Left forelimb (tissue), 1 donor: ENCODE results near the gene STEAP3.

ENCODE experiments used
- DNase-seq: peaks from one replicate; pipeline ENCODE4 v3.0.0-alpha.2; 2018; ENCODE audit warnings: low spot score

Gene STEAP3

DNA sequence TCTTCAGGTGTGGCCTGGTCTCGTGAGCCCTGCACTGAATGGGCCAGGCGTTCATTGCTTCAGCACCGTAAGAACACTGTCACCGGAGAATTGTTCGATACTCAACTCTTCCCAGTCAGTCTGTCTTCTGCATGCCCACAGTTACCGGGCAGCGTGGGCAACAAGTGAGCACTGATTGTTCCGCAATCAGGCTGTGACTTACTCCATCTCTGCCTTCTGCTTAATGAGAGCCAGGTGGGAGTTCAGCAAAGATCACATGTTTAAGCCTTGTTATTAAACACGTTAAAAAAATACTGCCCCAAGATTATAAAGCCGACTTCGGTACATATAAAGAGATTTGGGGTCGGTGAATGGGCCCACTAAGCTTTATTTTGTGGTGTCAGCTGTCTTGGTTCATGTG, 3.7 kb downstream of the STEAP3 start:
- DNase-seq = no peak

DNA sequence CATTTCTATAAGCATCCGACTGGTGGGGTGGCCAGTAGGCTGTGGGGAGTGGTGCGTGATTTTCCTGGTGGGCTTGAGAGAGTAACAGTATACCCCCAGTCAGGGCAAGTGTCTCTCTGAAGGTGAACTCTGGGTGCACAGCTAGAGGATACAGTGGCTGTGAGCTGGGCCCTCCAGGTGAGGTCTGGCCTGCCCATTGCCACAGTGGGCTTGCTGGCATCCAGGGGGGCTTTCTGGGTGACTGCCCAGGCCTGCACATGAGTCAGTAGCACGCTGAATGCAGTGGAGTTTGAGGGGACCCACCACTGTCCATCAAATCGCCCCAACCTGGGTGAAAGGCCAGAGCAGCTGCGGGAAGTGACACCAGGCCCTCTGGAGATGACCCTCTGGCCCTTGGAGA, 4.5 kb downstream of the STEAP3 start:
- no peak for DNase-seq

DNA sequence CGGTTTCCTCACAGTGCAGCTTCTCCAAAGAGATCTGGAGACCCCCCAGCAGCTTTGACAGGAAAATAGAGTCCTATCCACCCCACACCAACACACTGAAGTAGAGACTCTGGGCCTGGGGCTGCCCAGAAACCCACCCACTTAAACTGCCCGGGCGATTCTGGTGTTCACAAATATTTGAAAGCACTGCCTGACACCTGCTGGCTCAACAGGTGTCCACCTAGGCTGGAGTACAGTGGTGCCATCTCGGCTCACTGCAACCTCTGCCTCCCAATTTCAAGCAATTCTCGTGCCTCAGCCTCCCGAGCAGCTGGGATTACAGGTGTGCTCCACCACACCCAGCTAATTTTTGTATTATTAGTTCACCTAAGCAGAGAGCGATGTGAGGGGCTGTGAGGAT, 5.3 kb downstream of the STEAP3 start:
- DNase-seq = no peak

DNA sequence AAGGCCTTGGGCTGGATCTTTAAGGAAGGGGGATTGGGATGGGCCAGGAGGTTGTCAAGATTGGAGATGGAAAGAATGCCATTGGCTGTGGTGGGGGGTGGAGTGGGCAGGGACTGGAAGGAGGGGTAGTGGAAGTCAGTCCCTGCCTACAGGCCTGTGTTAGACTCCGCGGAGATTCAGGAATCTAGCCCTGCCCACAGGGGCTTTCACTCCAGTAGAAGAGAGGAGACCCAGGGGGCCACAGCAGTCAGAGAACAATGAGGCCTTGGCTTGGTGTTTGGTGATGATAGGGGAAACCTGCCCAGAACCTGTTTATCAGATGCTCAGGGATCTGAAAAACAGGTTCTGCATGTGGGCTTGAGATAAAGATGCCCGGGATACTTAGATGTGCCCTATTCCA, 6.1 kb downstream of the STEAP3 start:
- no peak for DNase-seq

DNA sequence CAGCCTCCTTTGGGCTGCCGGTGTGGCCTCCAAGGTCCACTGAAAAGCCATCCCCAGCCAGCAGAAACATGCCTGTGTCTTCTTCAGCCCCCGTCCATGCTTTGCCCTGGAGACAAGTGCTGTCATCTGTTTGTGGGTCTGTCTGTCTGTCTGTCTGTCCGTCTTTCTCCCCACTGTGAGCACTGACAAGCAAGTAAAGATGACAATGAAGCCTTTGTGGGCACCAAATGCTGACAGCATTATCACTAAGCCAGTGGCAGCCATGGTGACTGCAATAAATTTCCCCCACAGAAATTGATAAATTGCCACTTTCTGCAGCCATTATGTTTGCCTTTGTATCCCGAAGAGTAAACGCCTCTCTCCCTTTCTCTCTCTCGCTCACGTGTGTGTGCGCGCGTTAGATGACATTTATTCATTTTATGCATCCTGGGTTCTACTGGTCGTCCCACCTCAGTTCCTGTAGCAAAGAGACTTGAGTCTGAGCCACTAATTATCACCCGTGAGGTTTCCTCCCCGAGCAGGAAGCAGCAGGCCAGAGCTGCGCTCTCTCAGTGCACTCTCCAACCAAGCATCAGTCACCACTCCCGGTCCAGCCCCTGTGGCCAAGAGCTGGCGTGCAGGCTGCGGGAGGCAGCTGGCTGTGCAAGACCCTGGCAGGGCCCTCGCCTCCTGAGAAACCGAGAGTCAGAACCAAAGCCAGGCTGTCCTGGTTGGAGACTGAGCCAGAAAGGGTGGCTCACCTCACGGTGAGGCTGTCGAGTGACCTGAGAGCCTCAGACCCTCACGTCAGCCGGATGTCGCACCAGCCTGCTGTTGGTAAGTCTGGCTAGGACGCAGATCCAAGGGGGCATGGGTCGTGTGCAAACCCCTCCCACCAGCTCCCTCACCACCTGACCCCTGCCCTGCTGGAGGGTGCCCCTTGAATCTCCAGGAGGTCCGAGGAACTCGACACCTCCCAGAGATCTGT, 6.9 kb downstream of the STEAP3 start:
- no peak for DNase-seq

DNA sequence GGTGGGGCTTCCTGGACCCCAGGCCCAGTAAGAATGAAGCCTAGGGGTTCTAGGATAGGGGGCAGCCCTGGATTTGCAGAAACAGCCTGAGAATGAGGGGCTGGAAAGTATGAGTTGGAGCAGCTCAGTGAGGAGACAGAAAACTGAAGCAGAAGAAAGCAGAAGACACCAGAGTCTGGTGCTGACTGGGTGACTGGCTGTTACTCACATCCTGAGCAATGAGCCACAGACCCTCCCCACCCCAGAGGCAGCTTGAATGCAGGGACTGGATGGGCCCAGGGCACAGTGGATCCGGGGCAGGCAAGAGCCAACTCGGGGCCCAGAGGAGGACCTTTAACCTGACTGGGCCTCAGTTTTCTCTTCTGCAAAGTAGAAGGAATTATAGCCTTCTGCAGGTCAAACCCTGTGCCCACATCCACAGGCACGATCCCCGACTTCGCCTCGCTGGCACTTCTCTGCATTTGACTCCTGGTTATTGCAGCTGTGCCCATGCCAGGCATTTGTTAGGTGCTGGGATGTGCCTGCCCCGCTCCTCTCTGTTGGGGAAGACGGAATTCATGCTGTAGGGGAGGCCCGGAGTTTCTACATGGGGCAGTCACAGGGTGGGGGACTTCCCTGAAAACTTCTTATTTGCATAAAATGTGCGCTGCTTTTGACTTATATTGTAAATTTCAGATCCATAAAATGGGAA, 8.5 kb downstream of the STEAP3 start:
- DNase-seq = no peak

DNA sequence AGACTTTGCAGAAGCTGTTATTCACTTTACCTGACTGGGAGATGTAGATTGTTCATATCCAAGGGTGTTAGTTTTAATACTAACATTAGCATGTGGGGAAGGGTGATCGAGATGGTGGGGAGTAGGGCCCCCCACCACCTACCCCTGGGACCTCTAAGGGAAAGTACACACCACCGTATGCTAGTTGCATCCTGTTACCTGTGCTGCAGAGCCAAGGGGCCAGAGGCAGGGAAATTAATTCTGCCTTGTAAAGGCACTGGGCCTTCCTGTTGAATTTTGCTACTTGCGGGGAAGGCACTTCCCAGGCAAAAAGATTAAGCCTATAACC, 9.0 kb downstream of the STEAP3 start:
- DNase-seq = no peak

DNA sequence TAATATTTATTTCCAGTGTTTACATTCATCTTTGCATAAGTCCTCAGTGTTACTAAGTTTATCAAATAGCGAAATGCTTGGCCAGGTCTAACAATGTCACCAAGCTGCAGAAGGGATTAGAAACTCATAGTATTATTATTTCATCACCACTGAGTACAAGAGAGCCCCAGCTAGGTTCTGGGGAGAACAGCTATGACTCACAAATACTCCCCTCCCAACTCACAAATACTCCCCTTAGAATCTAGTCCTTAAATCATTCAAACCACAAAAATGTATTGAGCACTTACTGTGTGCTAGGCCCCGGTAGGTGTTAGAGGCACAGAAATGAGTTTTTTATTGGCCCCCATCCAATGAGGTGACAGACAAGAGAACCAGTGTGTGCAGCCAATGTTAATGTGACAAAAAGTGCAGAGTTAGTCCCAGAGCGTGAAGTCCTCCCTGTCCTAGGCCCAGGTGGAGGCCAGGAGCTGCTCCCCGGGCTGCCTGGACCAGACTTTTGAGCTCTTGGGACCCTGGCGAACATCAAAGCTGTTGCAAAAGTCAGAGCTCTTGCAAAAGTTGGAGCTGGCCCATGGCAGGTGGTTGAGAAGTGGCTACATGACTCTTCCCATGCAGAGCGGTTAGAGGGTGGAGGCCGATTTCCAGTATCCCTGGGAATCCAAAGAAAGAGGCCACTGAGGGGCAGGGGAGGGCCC, 9.8 kb downstream of the STEAP3 start:
- no peak for DNase-seq

DNA sequence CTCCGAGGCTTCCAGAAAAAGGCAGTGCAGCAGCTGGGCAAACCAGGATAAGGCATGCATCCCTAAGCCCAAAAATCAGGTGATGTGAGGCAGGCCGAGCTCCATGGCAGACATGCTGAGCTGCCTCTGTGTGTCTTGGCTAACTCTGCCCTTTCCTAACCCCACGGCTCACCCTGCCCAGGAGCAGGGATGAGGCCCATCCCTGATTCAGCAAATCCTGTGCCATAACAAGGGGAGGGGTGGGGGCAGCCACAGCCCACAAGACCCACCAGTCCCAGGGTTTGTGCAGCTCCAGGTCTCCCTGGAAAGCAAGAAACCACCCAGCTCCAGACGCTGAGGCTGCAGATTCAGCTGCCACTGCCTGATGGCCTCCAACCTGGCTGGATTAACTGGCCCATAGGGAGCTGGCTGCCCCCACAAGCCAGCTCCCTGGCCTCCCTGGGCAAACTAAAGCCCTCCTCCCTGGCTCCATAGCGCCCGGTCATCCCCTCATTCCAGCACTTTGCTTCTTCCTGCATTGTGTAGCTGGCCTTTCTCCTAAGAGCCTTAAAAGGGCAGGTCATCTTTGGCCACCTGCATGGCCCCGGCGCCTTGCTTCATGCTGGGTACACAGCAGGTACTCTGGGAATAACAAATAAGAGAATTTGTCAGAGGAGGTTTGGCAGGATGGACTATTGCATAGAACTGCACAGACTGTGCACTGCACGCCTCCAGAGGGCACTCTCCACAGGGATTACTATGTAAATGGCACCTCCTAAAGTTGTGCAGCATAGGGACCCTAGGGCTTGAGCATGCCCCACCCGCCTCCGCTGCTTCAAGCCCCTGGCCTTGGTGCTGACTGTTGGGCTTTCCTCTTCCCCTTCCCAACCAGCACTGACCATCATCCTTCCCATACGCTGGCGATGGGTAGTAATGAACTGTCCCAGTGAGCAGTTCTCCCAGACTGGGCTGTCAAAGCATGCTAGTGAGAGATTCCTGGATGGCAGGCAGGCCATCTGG, 10.7 kb downstream of the STEAP3 start:
- DNase-seq = no peak

DNA sequence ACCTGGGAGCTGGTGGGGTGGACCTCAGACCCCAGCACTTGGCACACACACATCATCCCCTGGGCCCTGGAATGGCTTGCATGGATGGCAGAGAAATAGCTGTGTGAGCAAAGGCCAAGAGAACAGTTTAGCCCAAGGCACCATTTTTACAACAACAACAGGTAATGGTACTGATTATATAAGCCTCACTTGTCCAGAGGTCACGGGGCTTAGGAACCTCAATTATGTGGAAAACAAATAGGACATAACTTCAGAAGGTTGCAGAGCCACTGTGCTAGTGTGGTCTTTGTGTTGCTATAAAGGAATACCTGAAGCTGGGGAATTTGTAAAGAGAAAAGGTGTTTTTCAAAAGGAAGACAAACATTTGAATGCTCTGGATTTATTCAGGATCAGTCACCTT, 13.2 kb downstream of the STEAP3 start:
- no peak for DNase-seq

DNA sequence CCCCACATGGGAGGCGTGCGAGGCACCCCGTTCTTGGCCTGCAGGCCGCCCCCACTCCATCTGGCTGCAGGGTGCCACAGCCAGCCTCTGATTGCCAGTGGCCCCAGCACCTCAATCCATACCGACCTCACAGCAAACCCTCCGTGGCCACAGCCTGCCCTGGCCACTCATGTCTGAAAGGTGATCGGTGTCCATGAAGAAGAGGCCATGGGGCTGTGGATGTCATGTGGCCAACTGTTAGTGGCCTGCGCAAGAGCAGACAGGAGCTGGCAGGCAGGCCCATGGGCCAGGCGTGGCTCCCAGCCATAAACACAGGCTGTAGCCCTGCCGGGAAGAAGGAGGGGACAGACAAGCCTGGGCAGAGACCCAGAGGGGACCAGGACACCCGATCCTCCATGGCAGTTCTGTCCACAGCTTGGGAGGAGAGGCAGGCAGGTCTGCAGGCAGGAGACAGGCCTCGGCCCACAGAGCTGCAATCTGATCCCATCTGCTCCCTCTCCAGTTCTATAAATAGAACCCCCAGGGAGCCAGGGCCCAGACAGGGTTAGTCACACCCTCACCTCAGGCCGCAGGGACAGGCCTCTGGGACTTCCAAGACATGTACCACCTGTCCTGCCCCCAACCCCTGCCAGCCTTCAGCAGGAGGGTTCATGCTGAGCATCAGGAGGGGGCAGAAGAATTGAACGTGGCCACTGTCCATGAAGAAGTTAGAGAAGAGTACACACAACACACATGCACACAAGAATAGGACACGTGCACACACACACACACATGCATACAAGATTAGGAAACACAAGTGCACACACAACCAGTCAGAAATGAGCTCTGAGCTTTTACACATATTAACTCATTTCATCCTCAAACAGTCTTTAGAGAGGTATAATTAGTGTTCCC, 16.9 kb downstream of the STEAP3 start:
- peak; percentile 72 for DNase-seq

DNA sequence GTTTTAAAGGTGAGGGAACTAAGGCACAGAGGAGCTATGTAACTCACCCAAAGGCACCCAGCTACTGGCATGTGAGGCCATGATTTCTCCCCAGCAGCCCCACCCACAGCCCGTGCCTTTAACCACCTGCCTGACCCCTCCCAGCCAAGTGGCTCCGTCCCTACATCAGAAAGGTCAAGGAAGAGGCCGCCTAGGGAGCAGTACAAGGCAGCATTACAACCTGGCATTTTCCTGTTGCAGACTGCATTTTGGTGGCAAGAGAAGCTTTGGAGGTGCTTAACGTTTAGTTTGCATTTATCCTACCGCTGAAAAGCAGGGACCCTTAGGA, 17.5 kb downstream of the STEAP3 start:
- DNase-seq = no peak

DNA sequence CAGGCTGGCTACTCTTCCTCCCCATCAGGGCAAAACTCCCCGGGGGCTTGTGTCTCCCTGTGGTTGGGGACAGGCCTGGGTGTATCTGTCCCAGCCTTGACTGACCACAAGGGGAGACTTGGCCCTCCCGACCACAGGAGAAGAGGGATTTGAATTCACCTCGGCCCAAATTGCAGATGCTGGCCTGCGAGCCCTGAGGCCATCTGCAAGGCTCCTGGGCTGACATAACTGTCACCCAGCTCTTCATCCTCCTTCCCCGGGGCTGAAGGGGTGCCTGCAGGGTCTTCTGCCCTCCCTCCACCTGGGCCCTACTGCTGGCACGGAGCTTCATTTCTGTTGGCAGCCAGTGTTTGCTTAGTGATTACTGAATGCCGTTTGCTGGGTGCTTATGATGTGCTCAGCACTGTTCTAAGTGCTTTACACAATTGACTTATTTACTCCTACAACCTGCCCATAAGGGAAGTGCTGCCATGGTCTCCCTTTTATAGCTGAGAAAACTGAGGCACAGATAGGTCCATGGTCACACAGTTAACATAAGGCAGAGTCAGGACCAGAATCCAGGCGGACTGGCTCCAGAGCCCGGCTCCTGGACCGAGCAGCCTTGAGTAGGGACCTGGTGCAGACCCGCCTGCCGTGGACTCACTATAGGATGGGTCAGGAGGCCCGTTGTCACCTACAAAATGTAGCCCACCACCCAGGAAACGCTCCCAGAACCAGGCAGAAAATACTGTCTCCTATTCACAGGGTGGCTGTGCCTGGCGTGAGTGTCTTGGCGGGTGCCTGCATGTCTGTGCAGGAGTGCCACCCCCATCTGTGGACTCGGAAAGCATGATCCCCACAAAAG, 18.9 kb downstream of the STEAP3 start:
- DNase-seq = no peak

DNA sequence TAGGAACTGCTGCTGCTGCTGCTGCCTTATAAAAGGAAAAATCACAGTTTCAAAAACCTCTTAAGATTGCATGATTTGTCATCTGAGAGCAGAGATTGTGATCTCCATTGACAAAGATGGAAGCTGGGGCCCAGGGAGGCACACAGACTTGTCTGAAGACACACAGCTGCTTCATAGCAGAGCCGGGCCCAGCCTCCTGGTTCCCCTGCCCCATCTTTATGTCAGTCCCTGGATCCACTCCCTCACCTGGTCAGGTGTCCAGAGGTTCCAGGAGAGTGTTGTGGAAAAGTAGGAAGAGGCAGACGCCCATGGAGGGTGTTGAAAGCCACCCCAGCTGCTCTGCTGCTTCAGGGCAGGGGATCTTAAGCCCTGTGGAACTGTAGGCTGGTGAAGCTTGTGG, 20.0 kb downstream of the STEAP3 start:
- DNase-seq = no peak

DNA sequence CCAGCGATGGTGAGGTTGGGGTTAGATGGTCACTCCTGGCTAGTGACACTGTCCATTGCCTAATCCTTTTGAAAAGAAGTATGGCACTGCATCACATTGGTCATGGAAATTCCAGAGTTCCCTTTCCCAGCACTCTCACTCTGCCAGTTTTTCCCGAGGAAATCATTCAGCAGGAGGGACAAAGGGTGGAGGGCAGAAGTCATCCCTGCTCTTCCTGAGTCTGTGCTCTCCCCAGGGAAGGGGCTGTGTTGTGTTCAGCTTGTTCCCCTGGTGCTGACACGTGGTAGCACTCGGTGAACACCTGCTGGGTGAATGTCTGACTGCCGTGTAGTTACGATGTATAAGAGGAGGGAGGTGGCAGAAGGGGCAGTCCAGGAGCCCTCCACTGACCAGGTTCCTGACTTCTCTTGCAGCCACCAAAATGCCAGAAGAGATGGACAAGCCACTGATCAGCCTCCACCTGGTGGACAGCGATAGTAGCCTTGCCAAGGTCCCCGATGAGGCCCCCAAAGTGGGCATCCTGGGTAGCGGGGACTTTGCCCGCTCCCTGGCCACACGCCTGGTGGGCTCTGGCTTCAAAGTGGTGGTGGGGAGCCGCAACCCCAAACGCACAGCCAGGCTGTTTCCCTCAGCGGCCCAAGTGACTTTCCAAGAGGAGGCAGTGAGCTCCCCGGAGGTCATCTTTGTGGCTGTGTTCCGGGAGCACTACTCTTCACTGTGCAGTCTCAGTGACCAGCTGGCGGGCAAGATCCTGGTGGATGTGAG, 21.6 kb downstream of the STEAP3 start:
- no peak for DNase-seq

DNA sequence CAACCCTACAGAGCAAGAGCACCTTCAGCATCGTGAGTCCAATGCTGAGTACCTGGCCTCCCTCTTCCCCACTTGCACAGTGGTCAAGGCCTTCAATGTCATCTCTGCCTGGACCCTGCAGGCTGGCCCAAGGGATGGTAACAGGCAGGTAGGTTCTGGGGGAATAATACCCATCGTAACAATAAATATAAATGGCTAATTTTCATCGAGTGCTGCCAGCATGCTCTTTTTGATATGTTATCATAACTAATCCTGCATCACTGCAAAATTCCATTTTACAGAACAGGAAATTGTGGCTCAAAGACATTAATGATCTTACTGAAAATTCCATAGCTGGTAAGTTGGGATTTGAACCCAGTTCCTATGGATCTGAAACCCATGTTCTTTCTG, 22.2 kb downstream of the STEAP3 start:
- DNase-seq = no peak

DNA sequence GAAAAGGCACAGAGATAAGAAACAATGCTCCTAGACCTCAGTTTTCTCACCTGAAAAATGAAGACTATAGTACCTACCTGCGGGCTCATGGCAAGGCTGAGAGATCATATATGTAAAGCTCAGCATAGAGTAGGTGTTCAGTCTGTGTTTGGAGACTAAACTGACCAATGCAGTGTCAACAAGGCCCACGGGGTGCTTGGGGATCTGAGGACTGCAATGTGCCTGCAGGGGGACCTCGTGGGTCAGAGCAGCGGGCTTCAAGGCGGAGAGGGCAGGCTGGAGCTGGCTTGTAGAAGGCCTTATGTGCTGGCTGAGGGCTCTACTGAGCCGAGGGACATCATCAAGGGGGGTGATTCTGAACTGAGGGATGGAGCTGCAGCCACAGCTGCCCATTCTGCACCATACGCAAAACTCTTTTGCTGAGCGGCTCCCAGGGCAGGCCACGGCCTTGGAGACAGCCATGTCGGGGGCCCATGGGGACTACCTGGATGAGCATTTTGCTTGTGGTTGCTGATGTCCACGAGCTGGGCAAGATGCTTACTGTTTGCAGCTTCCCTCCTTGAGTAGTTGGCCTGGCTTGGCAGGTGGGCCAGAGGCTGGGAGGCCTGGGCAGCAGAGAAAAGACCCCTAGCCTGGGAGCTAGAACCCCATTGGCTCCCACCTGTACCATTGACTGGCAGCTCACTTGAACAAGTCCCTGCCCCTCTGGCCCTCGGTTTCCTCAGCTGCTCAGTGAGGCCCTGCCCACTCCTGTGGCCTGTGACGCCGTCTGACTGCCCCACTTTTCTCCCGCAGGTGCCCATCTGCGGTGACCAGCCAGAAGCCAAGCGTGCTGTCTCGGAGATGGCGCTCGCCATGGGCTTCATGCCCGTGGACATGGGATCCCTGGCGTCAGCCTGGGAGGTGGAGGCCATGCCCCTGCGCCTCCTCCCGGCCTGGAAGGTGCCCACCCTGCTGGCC, 23.5 kb downstream of the STEAP3 start:
- DNase-seq = no peak

DNA sequence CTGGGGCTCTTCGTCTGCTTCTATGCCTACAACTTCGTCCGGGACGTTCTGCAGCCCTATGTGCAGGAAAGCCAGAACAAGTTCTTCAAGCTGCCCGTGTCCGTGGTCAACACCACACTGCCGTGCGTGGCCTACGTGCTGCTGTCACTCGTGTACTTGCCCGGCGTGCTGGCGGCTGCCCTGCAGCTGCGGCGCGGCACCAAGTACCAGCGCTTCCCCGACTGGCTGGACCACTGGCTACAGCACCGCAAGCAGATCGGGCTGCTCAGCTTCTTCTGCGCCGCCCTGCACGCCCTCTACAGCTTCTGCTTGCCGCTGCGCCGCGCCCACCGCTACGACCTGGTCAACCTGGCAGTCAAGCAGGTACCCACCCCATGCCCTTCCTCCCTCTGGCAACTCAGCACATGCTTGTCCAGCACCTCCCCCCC, 24.2 kb downstream of the STEAP3 start:
- no peak for DNase-seq
